HepG2 (cell line): Measurements from ENCODE around the gene ZNF217. TPM values are rescaled to one million over a fixed set of nuclear protein-coding genes. Genes with fewer than 3 reads are reported as not detected.

Experiments used
- BRF2 ChIP-seq: sonication (generic); formaldehyde crosslinking; IDR thresholded peaks from 2 replicates; pipeline ENCODE4 v1.8.1; 2022; ENCODE audit warnings: mild to moderate bottlenecking, missing genetic modification reagents
- MEF2D ChIP-seq: sonication (generic); formaldehyde crosslinking; IDR thresholded peaks from 2 replicates; pipeline ENCODE4 v1.5.1; 2020; ENCODE audit warnings: mild to moderate bottlenecking, missing genetic modification reagents
- NFATC3 ChIP-seq: sonication (generic); formaldehyde crosslinking; IDR thresholded peaks from 2 replicates; pipeline ENCODE4 v1.5.1; 2020; ENCODE audit warnings: mild to moderate bottlenecking, missing genetic modification reagents
- PPARG ChIP-seq: conservative IDR thresholded peaks from 2 replicates; pipeline ENCODE4 v1.6.1; 2016; ENCODE audit warnings: missing biosample characterization, missing genetic modification reagents
- TSC22D2 ChIP-seq: sonication (generic); formaldehyde crosslinking; IDR thresholded peaks from 2 replicates; pipeline ENCODE4 v1.5.1; 2020; ENCODE audit warnings: missing genetic modification reagents, mild to moderate bottlenecking, borderline replicate concordance
- ZKSCAN5 ChIP-seq: sonication (generic); formaldehyde crosslinking; IDR thresholded peaks from 2 replicates; pipeline ENCODE4 v1.5.1; 2020; ENCODE audit warnings: mild to moderate bottlenecking, missing genetic modification reagents
- ZNF496 ChIP-seq: sonication (generic); formaldehyde crosslinking; IDR thresholded peaks from 2 replicates; pipeline ENCODE4 v1.8.1; 2023; ENCODE audit warnings: mild to moderate bottlenecking, moderate library complexity, missing genetic modification reagents; ENCODE audit not compliant: insufficient replicate concordance
- polyA plus RNA-seq, 8 experiments: library from polyadenylated mRNA; depleted of rRNA in 3 of 8; stranded (reverse) in 7 of 8; unstranded in 1 of 8; fragments of >200 nt; fragmentation: Illumina TruSeq in 4 of 8; extraction: Trizol in 4 of 8; gene quantifications; 2 replicates each; pipeline versions ENCODE4 v1.2.1 to v1.2.3, GENCODE V29; 2011 to 2016; ENCODE audit warnings: low read depth in 4 of 8, missing spikeins in 1 of 8, mixed read lengths in 1 of 8; ENCODE audit not compliant: insufficient read depth in 1 of 8
- total RNA-seq, 5 experiments: library from RNA; depleted of rRNA; stranded (reverse); fragments of >200 nt; fragmentation: Illumina TruSeq; extraction: Trizol; gene quantifications; 2 replicates each; pipeline ENCODE4 v1.2.3, GENCODE V29; 2016; ENCODE audit warnings: low read depth in 1 of 5
- TF ChIP-seq, protein P1 (sequence below): sonication (generic); formaldehyde crosslinking; IDR thresholded peaks from 2 replicates; pipeline ENCODE4 v1.5.1; 2020; ENCODE audit warnings: mild to moderate bottlenecking, missing genetic modification reagents, borderline replicate concordance
- TF ChIP-seq, protein P2 (sequence below): sonication (generic); formaldehyde crosslinking; IDR thresholded peaks from 2 replicates; pipeline ENCODE4 v1.4.0; 2020; ENCODE audit warnings: mild to moderate bottlenecking, missing genetic modification reagents
- TF ChIP-seq, protein P3 (sequence below): sonication (generic); formaldehyde crosslinking; IDR thresholded peaks from one replicate; pipeline ENCODE4 v1.5.1; 2020; ENCODE audit warnings: mild to moderate bottlenecking, missing genetic modification reagents; ENCODE audit errors: not compliant biosample characterization

Gene ZNF217
- total and polyA plus RNA-seq, 2 of the 13 experiments (the other 11 are each of a cell fraction or from before 2014, with no cell fraction given): 22.3 to 29.8 TPM

GRCh38 chr20:53642196-53643030 lies 48.8 kb upstream of the ZNF217 start (continued):
- TF ChIP-seq, protein P1, sequence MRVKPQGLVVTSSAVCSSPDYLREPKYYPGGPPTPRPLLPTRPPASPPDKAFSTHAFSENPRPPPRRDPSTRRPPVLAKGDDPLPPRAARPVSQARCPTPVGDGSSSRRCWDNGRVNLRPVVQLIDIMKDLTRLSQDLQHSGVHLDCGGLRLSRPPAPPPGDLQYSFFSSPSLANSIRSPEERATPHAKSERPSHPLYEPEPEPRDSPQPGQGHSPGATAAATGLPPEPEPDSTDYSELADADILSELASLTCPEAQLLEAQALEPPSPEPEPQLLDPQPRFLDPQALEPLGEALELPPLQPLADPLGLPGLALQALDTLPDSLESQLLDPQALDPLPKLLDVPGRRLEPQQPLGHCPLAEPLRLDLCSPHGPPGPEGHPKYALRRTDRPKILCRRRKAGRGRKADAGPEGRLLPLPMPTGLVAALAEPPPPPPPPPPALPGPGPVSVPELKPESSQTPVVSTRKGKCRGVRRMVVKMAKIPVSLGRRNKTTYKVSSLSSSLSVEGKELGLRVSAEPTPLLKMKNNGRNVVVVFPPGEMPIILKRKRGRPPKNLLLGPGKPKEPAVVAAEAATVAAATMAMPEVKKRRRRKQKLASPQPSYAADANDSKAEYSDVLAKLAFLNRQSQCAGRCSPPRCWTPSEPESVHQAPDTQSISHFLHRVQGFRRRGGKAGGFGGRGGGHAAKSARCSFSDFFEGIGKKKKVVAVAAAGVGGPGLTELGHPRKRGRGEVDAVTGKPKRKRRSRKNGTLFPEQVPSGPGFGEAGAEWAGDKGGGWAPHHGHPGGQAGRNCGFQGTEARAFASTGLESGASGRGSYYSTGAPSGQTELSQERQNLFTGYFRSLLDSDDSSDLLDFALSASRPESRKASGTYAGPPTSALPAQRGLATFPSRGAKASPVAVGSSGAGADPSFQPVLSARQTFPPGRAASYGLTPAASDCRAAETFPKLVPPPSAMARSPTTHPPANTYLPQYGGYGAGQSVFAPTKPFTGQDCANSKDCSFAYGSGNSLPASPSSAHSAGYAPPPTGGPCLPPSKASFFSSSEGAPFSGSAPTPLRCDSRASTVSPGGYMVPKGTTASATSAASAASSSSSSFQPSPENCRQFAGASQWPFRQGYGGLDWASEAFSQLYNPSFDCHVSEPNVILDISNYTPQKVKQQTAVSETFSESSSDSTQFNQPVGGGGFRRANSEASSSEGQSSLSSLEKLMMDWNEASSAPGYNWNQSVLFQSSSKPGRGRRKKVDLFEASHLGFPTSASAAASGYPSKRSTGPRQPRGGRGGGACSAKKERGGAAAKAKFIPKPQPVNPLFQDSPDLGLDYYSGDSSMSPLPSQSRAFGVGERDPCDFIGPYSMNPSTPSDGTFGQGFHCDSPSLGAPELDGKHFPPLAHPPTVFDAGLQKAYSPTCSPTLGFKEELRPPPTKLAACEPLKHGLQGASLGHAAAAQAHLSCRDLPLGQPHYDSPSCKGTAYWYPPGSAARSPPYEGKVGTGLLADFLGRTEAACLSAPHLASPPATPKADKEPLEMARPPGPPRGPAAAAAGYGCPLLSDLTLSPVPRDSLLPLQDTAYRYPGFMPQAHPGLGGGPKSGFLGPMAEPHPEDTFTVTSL (CRISPR knock-in tag): peak; percentile 94
- TF ChIP-seq TSC22D2 (CRISPR knock-in tag) (peak; percentile 23; the same call in 1 of the 2 replicates), MEF2D (CRISPR knock-in tag) (peak; percentile 97), PPARG (CRISPR knock-in tag) (peak; percentile 99), NFATC3 (CRISPR knock-in tag) (no peak), BRF2 (CRISPR knock-in tag) (no peak; the same call in none of the 2 replicates), ZKSCAN5 (CRISPR knock-in tag) (no peak), ZNF496 (CRISPR knock-in tag) (no peak)
- TF ChIP-seq, protein P2, sequence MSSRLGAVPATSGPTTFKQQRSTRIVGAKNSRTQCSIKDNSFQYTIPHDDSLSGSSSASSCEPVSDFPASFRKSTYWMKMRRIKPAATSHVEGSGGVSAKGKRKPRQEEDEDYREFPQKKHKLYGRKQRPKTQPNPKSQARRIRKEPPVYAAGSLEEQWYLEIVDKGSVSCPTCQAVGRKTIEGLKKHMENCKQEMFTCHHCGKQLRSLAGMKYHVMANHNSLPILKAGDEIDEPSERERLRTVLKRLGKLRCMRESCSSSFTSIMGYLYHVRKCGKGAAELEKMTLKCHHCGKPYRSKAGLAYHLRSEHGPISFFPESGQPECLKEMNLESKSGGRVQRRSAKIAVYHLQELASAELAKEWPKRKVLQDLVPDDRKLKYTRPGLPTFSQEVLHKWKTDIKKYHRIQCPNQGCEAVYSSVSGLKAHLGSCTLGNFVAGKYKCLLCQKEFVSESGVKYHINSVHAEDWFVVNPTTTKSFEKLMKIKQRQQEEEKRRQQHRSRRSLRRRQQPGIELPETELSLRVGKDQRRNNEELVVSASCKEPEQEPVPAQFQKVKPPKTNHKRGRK (CRISPR knock-in tag): no peak
- TF ChIP-seq, protein P3, sequence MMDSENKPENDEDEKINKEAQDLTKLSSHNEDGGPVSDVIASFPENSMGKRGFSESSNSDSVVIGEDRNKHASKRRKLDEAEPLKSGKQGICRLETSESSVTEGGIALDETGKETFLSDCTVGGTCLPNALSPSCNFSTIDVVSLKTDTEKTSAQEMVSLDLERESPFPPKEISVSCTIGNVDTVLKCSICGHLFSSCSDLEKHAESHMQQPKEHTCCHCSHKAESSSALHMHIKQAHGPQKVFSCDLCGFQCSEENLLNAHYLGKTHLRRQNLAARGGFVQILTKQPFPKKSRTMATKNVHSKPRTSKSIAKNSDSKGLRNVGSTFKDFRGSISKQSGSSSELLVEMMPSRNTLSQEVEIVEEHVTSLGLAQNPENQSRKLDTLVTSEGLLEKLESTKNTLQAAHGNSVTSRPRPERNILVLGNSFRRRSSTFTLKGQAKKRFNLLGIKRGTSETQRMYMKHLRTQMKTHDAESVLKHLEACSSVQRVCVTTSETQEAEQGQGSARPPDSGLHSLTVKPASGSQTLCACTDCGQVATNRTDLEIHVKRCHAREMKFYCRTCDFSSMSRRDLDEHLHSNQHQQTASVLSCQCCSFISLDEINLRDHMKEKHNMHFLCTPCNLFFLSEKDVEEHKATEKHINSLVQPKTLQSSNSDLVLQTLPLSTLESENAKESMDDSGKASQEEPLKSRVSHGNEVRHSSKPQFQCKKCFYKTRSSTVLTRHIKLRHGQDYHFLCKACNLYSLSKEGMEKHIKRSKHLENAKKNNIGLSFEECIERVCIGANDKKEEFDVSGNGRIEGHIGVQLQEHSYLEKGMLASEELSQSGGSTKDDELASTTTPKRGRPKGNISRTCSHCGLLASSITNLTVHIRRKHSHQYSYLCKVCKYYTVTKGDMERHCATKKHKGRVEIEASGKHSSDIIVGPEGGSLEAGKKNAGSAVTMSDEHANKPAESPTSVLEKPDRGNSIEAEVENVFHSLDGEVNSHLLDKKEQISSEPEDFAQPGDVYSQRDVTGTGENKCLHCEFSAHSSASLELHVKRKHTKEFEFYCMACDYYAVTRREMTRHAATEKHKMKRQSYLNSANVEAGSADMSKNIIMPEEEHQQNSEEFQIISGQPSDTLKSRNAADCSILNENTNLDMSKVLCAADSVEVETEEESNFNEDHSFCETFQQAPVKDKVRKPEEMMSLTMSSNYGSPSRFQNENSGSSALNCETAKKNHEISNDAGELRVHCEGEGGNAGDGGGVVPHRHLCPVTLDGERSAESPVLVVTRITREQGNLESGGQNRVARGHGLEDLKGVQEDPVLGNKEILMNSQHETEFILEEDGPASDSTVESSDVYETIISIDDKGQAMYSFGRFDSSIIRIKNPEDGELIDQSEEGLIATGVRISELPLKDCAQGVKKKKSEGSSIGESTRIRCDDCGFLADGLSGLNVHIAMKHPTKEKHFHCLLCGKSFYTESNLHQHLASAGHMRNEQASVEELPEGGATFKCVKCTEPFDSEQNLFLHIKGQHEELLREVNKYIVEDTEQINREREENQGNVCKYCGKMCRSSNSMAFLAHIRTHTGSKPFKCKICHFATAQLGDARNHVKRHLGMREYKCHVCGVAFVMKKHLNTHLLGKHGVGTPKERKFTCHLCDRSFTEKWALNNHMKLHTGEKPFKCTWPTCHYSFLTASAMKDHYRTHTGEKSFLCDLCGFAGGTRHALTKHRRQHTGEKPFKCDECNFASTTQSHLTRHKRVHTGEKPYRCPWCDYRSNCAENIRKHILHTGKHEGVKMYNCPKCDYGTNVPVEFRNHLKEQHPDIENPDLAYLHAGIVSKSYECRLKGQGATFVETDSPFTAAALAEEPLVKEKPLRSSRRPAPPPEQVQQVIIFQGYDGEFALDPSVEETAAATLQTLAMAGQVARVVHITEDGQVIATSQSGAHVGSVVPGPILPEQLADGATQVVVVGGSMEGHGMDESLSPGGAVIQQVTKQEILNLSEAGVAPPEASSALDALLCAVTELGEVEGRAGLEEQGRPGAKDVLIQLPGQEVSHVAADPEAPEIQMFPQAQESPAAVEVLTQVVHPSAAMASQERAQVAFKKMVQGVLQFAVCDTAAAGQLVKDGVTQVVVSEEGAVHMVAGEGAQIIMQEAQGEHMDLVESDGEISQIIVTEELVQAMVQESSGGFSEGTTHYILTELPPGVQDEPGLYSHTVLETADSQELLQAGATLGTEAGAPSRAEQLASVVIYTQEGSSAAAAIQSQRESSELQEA (CRISPR knock-in tag): no peak
